Panc1 (cell line): ENCODE measurements around the gene SLC22A3.

ENCODE experiments used
- CTCF ChIP-seq: fragments of 450-650 bp; IDR thresholded peaks from 2 replicates; pipeline ENCODE4 v1.5.1; 2017; ENCODE audit warnings: mild to moderate bottlenecking
- REST ChIP-seq, 2 experiments: IDR thresholded peaks; 2 replicates each; pipeline ENCODE4 v1.6.1; 2011 to 2012; ENCODE audit warnings: low read depth in 2 of 2, control low read depth in 1 of 2, low read length in 1 of 2, mild to moderate bottlenecking in 1 of 2, moderate library complexity in 1 of 2; ENCODE audit not compliant: insufficient read depth in 1 of 2

- TF ChIP-seq CTCF, result no peak
- TF ChIP-seq REST (IDR thresholded peaks at IDR 0.05; ENCODE audit: insufficient read depth in 1 of 2, low read depth in 2 of 2, low read length in 1 of 2), result no peak
Observed at GRCh38 chr6:160365117-160365516, 16.9 kb downstream of the SLC22A3 start.
